Suppressor macrophage treated with lipopolysaccharide for 1 hour (primary cell): ENCODE measurements around the gene ARGLU1.
A peak's percentile ranks its signal among the peaks of the same experiment; 100 is the strongest.

ENCODE experiments used
- DNase-seq, 3 donors: peaks; one replicate each; pipeline ENCODE4 v3.0.0-alpha.2; 2020 to 2022

The ARGLU1 gene

GRCh38 chr13:106522898-106523525, 44.9 kb downstream of the ARGLU1 start:
- DNase-seq, result no peak

- no peak for DNase-seq
Observed at GRCh38 chr13:106522112-106522705, 45.7 kb downstream of the ARGLU1 start.

GRCh38 chr13:106521095-106521799, 46.7 kb downstream of the ARGLU1 start:
- DNase-seq, result no peak

DNA sequence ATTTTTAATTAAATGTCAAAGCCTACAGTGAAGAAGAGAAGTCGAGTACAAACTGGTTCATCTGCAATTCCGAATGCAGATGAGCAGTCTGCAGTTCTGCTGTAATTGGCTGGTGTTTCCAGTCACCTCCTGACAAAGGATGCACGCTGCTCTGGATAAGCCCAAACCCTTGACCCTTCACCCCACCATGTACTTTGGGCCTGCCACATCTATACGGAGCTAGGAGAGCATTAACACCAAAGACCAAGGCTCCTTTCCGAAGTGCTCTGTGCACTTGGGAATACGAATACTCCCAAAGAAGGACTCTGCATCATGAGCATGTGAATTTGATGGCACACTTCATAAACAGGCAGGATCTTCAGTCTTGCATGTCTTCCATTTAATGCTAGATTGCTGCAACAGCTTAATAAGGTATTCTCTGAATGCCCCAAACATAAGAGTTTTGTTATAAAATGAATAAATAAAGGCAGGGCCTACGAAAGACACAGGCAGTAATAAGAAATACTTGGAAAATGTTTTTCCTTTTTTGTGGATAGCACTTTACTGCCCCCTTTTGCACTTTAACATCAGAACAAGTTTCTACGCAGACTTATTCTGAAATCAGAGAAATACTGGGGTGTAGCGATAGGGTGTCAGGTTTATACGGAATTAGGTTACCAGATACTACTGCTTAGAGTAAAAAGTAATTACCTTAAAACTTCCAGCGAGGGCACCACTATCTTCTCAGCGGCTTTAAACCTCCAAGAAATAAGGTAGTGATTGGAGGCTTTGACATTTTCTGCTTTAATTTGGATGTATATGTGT, 47.5 kb downstream of the ARGLU1 start:
- DNase-seq, result no peak

- no peak for DNase-seq
Observed at GRCh38 chr13:106518512-106518911, 49.4 kb downstream of the ARGLU1 start.

- no peak for DNase-seq
Observed at GRCh38 chr13:106517109-106517847, 50.7 kb downstream of the ARGLU1 start.

DNA sequence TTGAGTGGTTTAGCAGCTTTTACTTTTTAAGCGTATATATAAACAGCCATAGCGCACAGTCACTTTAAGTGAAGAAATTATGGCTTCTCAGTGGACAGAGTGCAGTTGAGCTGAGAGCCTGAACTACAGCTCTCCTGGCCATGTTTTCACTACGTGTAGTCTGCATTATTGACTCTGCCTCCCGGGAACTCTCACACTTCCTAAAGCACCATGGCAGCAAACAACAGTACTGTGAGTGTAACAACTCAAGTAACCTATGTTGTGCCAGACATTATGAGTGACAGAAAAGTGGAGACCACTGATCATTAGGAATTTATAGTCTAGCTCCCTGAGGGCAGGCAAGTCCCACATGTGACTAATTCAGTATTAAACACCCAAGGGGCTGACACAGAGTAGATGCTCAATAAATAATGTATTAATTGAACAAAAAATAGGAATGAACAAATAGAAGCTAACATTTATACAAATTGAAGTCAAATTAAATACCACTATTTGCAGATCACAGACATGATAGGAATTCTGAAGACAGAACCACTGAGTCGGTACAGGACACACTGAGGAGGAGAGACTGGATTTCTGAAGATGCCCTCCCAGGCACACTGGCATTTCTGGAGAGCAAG, 52.2 kb downstream of the ARGLU1 start:
- no peak for DNase-seq

- no peak for DNase-seq
Observed at GRCh38 chr13:106514928-106515634, 52.9 kb downstream of the ARGLU1 start.

DNA sequence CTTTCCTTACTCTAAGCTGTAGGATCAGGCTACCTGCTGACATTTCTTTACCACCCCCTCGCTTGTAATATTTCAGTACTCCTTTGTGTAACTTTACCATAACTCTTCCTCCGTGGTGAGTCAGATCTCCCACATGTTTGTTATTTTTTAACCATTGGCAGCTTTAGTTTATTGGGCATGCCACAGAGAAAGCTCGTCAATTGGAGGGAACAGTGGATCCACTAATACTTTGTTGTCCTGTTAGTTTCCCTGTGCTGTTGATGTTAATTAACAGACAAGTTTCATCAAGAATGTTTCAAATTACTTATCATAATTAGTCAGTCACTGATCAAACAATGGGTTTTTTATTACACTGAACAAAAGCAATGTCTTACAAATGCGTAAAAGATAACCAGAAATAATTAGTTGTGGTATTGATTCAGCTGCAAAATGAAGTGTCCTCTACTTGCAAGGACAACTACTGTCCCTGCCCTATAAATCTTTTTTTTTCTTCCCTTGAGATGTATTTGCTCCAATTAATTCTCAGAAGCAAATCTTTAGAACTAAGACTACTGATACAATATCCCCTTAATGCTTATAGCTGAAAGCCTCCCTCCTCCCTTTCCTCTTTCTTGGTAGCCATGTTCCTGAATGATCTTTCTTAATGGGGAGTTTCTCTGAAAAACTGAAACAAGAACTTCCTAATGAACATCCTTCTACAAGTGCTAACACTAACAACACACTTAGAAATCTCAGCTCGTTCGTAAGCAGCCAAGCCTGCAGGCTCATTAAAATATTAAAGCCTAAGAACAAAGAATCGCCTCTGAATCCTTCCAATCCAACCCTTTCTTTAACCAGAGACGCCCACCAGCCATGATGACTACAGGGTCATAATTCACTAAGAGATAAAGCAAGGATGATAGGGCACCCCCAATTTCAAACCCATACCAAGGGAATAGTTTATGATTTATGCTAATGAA, 54.6 kb downstream of the ARGLU1 start:
- no peak for DNase-seq

DNA sequence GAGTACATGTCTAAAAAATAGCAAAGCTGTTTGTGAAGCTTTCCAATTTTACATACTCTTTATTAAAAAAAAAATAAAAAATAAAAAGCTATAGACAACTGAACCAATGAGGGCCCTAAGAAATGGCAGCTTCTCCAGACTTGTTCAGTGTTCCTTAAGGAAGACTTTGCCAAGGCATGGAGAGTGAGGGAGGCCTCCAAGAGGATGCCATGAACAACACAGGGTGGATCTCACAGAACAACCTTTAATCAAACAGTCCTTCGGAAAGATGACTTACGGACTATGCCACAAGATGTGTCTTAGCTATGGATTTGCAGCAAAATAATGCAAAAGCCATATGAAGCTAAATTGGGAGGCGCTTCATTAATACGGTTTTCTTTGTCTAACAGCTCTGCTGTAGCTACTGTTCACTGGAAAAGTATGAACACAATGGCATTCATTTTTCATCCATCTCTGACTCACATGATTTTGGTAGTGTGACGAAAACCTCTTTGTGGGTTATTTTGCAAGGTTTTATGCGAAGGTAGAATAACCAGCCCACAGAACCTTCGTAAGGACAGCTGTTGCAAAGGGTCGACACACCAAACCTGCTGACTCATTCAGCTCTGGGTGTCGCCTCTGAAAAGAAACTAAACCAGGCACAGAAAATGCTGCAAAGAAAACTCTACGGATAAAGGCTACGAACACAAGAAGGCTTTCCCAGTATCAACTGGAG, 60.2 kb downstream of the ARGLU1 start:
- DNase-seq, result peak in 2 of 3 donors; percentile 20 to 23

- DNase-seq, result no peak
Observed at GRCh38 chr13:106506286-106506685, 61.7 kb downstream of the ARGLU1 start.

DNA sequence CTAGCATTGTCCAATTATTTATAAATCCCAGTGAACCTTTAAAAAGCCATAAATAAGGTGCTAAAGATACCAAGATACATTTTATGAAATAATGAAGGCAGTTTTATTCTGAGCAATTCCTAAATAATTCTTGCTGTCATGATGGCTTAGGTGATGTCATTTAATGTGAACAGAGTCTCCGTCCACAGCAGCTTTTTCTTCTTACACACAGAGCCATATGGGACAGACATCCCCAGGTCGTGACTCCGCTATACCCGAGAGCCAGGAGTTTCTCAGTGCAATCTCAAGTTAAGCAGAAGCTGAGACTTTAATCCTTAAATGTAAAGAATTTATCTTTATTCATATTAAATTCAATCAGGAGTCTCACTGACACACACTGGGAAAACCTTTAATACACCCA, 62.2 kb downstream of the ARGLU1 start:
- no peak for DNase-seq

GRCh38 chr13:106505295-106505694, 62.6 kb downstream of the ARGLU1 start:
- no peak for DNase-seq

DNA sequence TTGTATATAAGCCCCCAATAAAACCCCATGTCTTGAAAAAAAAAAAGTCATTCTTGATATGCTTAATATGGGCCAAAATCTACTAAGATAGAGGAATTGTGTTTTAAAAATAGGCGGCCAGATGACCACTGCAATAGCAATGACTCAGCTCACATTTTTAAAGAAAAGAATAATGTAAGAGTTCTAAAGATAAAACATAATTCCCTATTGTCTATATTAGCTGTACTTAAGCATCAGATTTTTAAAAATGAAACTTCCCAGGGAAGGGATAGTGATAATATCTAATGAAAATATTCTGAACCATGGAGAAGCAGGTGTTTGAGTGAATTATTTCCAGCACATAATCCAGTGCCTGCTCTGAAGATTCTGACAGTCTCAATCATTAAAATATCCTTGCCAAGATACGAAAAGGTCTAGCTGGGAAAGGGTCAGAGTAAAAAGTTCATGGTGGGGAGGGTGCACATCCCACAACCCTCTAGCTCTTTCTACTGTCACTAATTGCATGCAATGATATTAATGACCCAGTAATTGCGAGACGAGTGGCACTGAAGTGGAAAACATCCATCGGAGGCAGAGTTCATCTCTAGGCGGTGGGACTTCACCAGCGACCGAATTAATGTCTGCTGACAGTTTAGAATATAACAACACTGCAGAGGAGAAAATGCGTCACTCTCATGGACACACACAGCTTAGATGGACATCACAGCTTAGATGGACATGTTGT, 64.0 kb downstream of the ARGLU1 start:
- no peak for DNase-seq

DNA sequence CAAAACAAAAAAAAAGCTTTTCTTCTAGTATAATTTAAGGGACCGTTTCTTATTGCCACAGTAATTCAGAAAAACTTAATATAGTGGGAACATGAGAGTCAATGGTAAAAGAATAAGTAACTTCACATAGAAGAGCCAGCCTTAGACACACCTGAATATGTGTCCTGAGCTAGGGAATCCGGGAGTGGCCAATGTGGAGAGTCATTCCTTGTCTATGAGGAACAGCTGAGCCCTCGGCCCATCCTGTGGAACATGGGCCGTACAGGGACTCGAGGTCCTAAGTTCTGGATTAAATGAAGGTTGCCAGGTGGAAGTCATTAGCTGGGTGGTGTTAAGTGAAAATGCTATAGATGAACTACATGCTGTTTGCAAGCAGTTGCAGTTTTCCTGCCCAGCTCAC, 64.7 kb downstream of the ARGLU1 start:
- DNase-seq, result no peak

DNA sequence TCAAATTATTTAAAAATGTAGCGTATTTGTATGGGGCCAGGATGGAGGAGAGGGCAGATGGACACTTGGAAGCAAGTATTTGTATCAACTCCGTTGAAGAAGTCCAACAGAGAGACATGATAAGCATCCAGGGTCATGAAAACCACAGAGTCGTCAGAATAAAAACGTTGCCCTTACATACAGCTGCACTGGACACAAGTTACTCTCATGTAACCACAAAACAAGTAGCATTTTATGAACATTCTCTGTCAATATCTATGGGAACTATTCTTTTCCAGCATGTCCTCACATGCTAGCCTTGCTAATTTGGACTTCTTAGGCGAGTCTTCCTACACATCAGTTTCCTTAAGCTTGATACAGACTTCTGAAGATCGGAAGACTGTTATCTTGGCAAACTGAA, 67.5 kb downstream of the ARGLU1 start:
- no peak for DNase-seq

GRCh38 chr13:106499896-106500295, 68.0 kb downstream of the ARGLU1 start:
- peak; percentile 5 to 20 (median 8) for DNase-seq

- no peak for DNase-seq
Observed at GRCh38 chr13:106499113-106499512, 68.8 kb downstream of the ARGLU1 start.

GRCh38 chr13:106498571-106498970, 69.4 kb downstream of the ARGLU1 start:
- no peak for DNase-seq
